A673 (cell line): ENCODE results near the gene ARHGAP26. TPM values are rescaled to one million over a fixed set of nuclear protein-coding genes. Genes with fewer than 3 reads are reported as not detected.

Experiments used
- BruUV-seq: library from RNA; stranded (reverse); fragments of 400-500 nt; replicated peaks from 2 replicates; lab custom pipeline; 2021; lab: Mats Ljungman, UMichigan
- CTCF ChIA-PET: fragments of 300-600 bp; sonication (Branson Sonifier 250); formaldehyde crosslinking; loops from one replicate; lab custom pipeline; 2022; ENCODE audit warnings: antibody characterized with exemption; lab: Charles Lee
- POLR2A ChIA-PET: fragments of 300-600 bp; sonication (Branson Sonifier 250); formaldehyde crosslinking; loops from one replicate; lab custom pipeline; 2022; ENCODE audit warnings: antibody characterized with exemption; ENCODE audit not compliant: low non-redundant PET; lab: Charles Lee
- DNase-seq: peaks from one replicate; pipeline ENCODE4 v3.0.0-alpha.2; 2015; ENCODE audit warnings: low spot score
- H3K27ac ChIP-seq: fragments of 200-600 bp; sonication (generic); 2 replicates; pipeline ENCODE4 v1.5.1; 2016; ENCODE audit warnings: mixed run types, low read depth, mild to moderate bottlenecking, mixed read lengths, antibody characterized with exemption, low read length; ENCODE audit not compliant: poor library complexity, severe bottlenecking
- H3K27me3 ChIP-seq: fragments of 200-600 bp; sonication (generic); replicated peaks from 2 replicates; pipeline ENCODE4 v1.6.1; 2017; ENCODE audit warnings: mixed run types, low read depth, mild to moderate bottlenecking, mixed read lengths, antibody characterized with exemption, low read length; ENCODE audit not compliant: insufficient read depth, poor library complexity
- H3K36me3 ChIP-seq: fragments of 200-600 bp; sonication (generic); 2 replicates; pipeline ENCODE4 v1.6.1; 2016; ENCODE audit warnings: mixed run types, mild to moderate bottlenecking, mixed read lengths, antibody characterized with exemption, low read length; ENCODE audit not compliant: insufficient read depth, poor library complexity, severe bottlenecking
- H3K4me1 ChIP-seq: fragments of 200-600 bp; sonication (generic); 2 replicates; pipeline ENCODE4 v1.6.1; 2017; ENCODE audit warnings: mixed run types, mild to moderate bottlenecking, mixed read lengths, antibody characterized with exemption, low read length; ENCODE audit not compliant: insufficient read depth, poor library complexity, severe bottlenecking
- H3K4me3 ChIP-seq: fragments of 200-600 bp; sonication (generic); 2 replicates; pipeline ENCODE4 v1.5.1; 2016; ENCODE audit warnings: low read depth, mixed run types, mild to moderate bottlenecking, mixed read lengths, low read length; ENCODE audit not compliant: poor library complexity, severe bottlenecking
- H3K9me3 ChIP-seq: fragments of 200-600 bp; sonication (generic); 2 replicates; pipeline ENCODE4 v1.6.1; 2016; ENCODE audit warnings: mixed run types, low read depth, mild to moderate bottlenecking, mixed read lengths, antibody characterized with exemption, low read length; ENCODE audit not compliant: poor library complexity, severe bottlenecking
- CTCF ChIP-seq: fragments of 300-800, 200-600 bp; sonication (generic); conservative IDR thresholded peaks from 2 replicates; pipeline ENCODE4 v1.5.1; 2017; ENCODE audit warnings: low read depth, mild to moderate bottlenecking, antibody characterized with exemption, low read length, moderate library complexity, mixed read lengths
- EZH2 ChIP-seq: fragments of 200-600 bp; sonication (generic); IDR thresholded peaks from 2 replicates; pipeline ENCODE4 v1.6.1; 2017; ENCODE audit warnings: borderline replicate concordance, low read depth, mild to moderate bottlenecking, mixed read lengths, antibody characterized with exemption, low read length; ENCODE audit not compliant: poor library complexity, severe bottlenecking
- intact Hi-C: fragments of 100-400 bp; cut with micrococcal nuclease; formaldehyde crosslinking; loops from one replicate; pipeline ENCODE4 v1.10.0; 2022; ENCODE audit not compliant: unreplicated experiment
- total RNA-seq: library from RNA; stranded (reverse); gene quantifications from 2 replicates; pipeline ENCODE4 v1.2.3, GENCODE V29; 2021

The ARHGAP26 gene
- total RNA-seq, 1 experiment from 2014 or later, result 25.5 TPM

GRCh38 chr5:142955628-142956027 lies 185.5 kb downstream of the ARHGAP26 start:
- Histone ChIP-seq H3K4me1 (no peaks in the 10 kb centered on the region), H3K9me3 (no peaks in the 10 kb centered on the region), H3K4me3 (no peak overlapping the region), H3K27me3 (no peaks in the 10 kb centered on the region), H3K27ac (no peak overlapping the region), H3K36me3 (no peaks in the 10 kb centered on the region)
- TF ChIP-seq CTCF (no peak), EZH2 (no peak)
- ChIA-PET CTCF (no interaction called here), POLR2A (no interaction called here)
- DNase-seq, result no peak
- no TSS peak for BruUV-seq
- intact Hi-C loops, result no loop called here

GRCh38 chr5:142957528-142957927 lies 187.4 kb downstream of the ARHGAP26 start:
- CTCF ChIA-PET, result no interaction called here

GRCh38 chr5:142958944-142959682 lies 188.9 kb downstream of the ARHGAP26 start:
- Histone ChIP-seq H3K27me3 (no peaks in the 10 kb centered on the region), H3K4me3 (no peak overlapping the region), H3K9me3 (no peaks in the 10 kb centered on the region), H3K4me1 (no peaks in the 10 kb centered on the region), H3K36me3 (no peaks in the 10 kb centered on the region), H3K27ac (no peak overlapping the region)
- CTCF ChIA-PET, result no interaction called here
- intact Hi-C loops, result no loop called here
- no peak for DNase-seq
- no peak for TF ChIP-seq EZH2
- POLR2A ChIA-PET, result no interaction called here
- BruUV-seq, result no TSS peak

More at GRCh38 chr5:142957528-142957927, 187.4 kb downstream of the ARHGAP26 start:
- H3K27ac ChIP-seq, result no peak overlapping the region
- TF ChIP-seq EZH2, result no peak
- no peak for TF ChIP-seq CTCF
- no peaks in the 10 kb centered on the region for H3K9me3 ChIP-seq
- POLR2A ChIA-PET, result no interaction called here
- no peak for DNase-seq
- no peak overlapping the region for H3K4me3 ChIP-seq
- BruUV-seq, result no TSS peak
- intact Hi-C loops, result no loop called here
- no peaks in the 10 kb centered on the region for H3K27me3 ChIP-seq
- no peaks in the 10 kb centered on the region for H3K36me3 ChIP-seq
- no peaks in the 10 kb centered on the region for H3K4me1 ChIP-seq
